Colonic mucosa (tissue), 4 donors: Measurements from ENCODE around the gene CLIC5. TPM values are rescaled to one million over a fixed set of nuclear protein-coding genes. Genes with fewer than 3 reads are reported as not detected.

ENCODE experiments used
- DNase-seq: peaks from one replicate; pipeline ENCODE4 v3.0.0-alpha.2; 2020
- H3K27ac ChIP-seq: fragments of 200-600 bp; one replicate; pipeline ENCODE4 v1.8.0; 2021
- H3K27me3 ChIP-seq: fragments of 200-600 bp; one replicate; pipeline ENCODE4 v1.8.0; 2021
- H3K36me3 ChIP-seq: fragments of 200-600 bp; one replicate; pipeline ENCODE4 v1.8.0; 2021
- H3K4me1 ChIP-seq: fragments of 200-600 bp; one replicate; pipeline ENCODE4 v1.8.0; 2021; ENCODE audit warnings: mild to moderate bottlenecking
- H3K4me3 ChIP-seq: fragments of 200-600 bp; one replicate; pipeline ENCODE4 v1.8.0; 2021
- H3K9ac ChIP-seq, 2 donors: one replicate each; pipeline ENCODE4 v1.7.0; 2013; ENCODE audit warnings: control low read depth in 2 of 2, low read depth in 2 of 2, low read length in 2 of 2
- H3K9me3 ChIP-seq: fragments of 200-600 bp; one replicate; pipeline ENCODE4 v1.8.0; 2021
- intact Hi-C: fragments of 100-400 bp; cut with DNase I; formaldehyde crosslinking; loops from one replicate; pipeline ENCODE4 v1.14.1; 2022
- total RNA-seq, 2 donors: library from RNA; stranded (reverse); fragmentation: NEBNext Ultra II Directional in 1 of 2; extraction: Animal tissue kit (Norgen Biotek cat#: 25700) in 1 of 2; gene quantifications; one replicate each; pipeline ENCODE4 v1.2.1, GENCODE V29; 2021
- TF ChIP-seq, protein P1 (sequence below): fragments of 200-600 bp; IDR thresholded peaks from one replicate; pipeline ENCODE4 v1.8.0; 2022; ENCODE audit warnings: antibody characterized with exemption, mild to moderate bottlenecking
- donor health status: healthy.
- donor health status: DM: no; HTN: no; CAD: no.
- donor health status: DM: no; HTN: no; CAD: no.

Gene CLIC5
- total RNA-seq, 2 donors from 2014 or later: 72.8 to 74.9 TPM

DNA sequence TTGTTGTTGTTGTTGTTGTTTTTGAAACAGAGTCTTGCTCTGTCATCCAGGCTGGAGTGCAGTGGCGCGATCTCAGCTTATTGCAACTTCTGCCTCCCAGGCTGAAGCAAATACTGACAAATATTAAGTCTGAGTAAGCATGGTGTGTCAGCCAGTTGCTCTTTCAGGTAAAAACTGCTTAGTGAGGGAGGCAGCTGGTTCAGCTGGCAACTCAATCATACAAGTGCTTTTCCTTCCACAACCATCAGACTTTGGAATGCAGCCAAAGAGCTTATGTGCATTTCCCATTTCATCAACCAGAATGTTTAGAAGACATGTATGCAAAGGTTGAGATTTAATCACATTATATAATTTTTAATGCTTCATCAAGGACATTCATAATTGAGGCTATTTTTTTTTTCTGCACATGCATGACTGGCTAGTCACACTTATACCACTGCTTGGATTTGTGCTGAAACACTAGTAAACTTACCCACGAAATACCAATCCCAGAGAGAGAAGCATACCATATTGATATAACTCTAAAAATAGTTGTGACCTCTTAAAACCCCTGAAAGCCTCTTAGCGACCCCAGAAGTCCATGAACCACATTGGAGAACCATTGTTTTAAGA is 56.0 kb downstream of the CLIC5 start:
- no peak overlapping the region for H3K27ac ChIP-seq
- H3K9me3 ChIP-seq: no peaks in the 10 kb centered on the region
- TF ChIP-seq, protein P1, sequence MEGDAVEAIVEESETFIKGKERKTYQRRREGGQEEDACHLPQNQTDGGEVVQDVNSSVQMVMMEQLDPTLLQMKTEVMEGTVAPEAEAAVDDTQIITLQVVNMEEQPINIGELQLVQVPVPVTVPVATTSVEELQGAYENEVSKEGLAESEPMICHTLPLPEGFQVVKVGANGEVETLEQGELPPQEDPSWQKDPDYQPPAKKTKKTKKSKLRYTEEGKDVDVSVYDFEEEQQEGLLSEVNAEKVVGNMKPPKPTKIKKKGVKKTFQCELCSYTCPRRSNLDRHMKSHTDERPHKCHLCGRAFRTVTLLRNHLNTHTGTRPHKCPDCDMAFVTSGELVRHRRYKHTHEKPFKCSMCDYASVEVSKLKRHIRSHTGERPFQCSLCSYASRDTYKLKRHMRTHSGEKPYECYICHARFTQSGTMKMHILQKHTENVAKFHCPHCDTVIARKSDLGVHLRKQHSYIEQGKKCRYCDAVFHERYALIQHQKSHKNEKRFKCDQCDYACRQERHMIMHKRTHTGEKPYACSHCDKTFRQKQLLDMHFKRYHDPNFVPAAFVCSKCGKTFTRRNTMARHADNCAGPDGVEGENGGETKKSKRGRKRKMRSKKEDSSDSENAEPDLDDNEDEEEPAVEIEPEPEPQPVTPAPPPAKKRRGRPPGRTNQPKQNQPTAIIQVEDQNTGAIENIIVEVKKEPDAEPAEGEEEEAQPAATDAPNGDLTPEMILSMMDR: no peak
- intact Hi-C loops: no loop called here
- H3K4me3 ChIP-seq: no peak overlapping the region
- H3K9ac ChIP-seq: no peak overlapping the region
- H3K36me3 ChIP-seq: no peaks in the 10 kb centered on the region
- H3K27me3 ChIP-seq: no peaks in the 10 kb centered on the region
- no peak for DNase-seq
- H3K4me1 ChIP-seq: no peaks in the 10 kb centered on the region

DNA sequence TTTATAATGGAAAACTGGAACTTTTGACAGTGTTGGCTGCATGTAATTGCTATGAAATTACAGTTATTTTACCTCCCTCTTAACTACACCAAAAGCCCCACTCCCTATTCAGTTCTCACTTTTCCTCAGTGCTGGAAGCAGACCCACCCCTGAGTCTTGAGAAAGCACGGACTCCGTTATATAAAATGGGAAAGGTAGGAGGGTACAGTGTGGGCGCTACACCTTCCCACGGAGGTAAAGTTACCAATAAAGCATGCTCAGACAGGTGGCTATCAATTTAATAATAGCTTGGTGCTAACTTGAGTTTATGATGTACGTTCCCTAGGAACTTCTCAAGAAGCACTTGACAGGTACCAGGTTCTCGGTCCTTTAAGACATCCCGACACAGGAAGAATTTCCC is 59.0 kb downstream of the CLIC5 start:
- no peak overlapping the region for H3K9ac ChIP-seq
- no peak overlapping the region for H3K4me3 ChIP-seq
- TF ChIP-seq, protein P1: no peak
- intact Hi-C loops: no loop called here
- no peaks in the 10 kb centered on the region for H3K27me3 ChIP-seq
- peaks cover 3% of the 10 kb centered on the region for H3K4me1 ChIP-seq
- H3K27ac ChIP-seq: no peak overlapping the region
- DNase-seq: no peak
- H3K9me3 ChIP-seq: no peaks in the 10 kb centered on the region
- H3K36me3 ChIP-seq: no peaks in the 10 kb centered on the region

DNA sequence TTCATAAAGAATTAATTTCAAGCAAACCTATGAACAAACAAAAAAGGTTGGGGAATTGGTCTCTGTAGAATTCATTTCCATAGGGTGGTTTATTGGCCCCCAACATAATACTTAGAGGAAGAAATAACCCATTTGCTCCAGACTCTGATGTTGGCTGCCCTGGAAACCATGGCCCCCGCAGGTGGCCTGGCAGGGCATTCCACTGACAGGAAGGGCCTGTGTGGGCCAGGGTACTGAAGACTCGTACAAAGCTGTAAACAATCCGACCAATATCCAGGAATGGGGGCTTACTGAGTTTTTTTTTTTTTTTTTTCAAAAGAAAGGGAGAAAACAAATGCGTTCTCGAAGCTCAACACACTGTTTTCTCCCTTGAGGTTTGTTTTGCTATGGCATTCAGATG is 59.5 kb downstream of the CLIC5 start:
- no peak overlapping the region for H3K4me3 ChIP-seq
- H3K27me3 ChIP-seq: no peaks in the 10 kb centered on the region
- H3K27ac ChIP-seq: no peak overlapping the region
- H3K9me3 ChIP-seq: no peaks in the 10 kb centered on the region
- TF ChIP-seq, protein P1: no peak
- DNase-seq: no peak
- H3K36me3 ChIP-seq: no peaks in the 10 kb centered on the region
- H3K9ac ChIP-seq: no peak overlapping the region
- intact Hi-C loops: no loop called here
- H3K4me1 ChIP-seq: peaks cover 8% of the 10 kb centered on the region

DNA sequence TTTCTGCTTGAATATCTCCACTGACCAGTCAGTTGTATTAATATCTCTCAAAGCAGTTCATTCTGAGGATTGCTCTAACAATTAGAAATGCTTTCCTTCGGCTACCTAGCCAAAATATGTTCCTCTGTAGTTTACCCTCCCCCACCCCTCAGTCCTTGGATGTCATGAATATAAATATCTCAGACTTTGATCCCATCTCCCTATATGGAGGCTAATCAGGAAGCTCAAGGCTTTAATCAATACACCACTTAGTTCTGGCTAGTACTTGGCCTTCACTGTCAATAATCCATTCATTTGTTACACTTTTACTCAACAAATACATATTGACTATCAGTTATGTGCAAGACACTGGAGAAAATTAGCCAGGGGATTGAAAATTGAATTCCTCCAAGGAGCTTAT is 60.1 kb downstream of the CLIC5 start:
- intact Hi-C loops: no loop called here
- Histone ChIP-seq H3K9me3 (no peaks in the 10 kb centered on the region), H3K9ac (no peak overlapping the region), H3K36me3 (no peaks in the 10 kb centered on the region), H3K4me1 (peaks cover 10% of the 10 kb centered on the region), H3K27me3 (no peaks in the 10 kb centered on the region), H3K4me3 (no peak overlapping the region), H3K27ac (no peak overlapping the region)
- no peak for DNase-seq
- TF ChIP-seq, protein P1: no peak

DNA sequence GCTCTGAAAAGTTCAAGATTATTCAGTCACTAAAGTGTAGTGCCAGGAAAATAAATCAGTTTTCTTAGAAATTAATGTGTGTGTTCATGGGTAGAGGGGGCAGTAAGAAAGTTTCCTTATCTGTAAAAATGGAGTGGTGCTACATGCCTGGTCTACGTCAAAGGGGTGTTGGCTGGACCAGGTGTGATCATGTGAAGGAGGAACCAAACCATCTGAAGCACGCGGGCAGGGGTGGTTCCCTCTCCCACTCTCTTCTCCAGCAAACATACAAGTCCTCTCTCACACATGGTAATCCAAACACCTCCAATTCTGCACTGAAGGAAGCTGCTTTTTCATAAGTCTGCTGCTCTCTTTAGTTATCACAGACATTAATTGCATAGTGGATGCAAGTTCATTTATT is 63.1 kb downstream of the CLIC5 start:
- TF ChIP-seq, protein P1: no peak
- no peaks in the 10 kb centered on the region for H3K36me3 ChIP-seq
- no peaks in the 10 kb centered on the region for H3K9me3 ChIP-seq
- H3K4me3 ChIP-seq: no peak overlapping the region
- H3K9ac ChIP-seq: peak overlapping the region in 1 of 2 donors; percentile 63
- H3K4me1 ChIP-seq: peaks cover 10% of the 10 kb centered on the region
- intact Hi-C loops: no loop called here
- no peak for DNase-seq
- H3K27me3 ChIP-seq: no peaks in the 10 kb centered on the region
- H3K27ac ChIP-seq: peak overlapping the region; percentile 61
